ENCODE data around the gene IGF2BP2. TPM values are rescaled to one million over a fixed set of nuclear protein-coding genes. Genes with fewer than 3 reads are reported as not detected.

Gene IGF2BP2
- total RNA-seq, 2 donors from 2014 or later = 11.0 to 19.2 TPM

DNA sequence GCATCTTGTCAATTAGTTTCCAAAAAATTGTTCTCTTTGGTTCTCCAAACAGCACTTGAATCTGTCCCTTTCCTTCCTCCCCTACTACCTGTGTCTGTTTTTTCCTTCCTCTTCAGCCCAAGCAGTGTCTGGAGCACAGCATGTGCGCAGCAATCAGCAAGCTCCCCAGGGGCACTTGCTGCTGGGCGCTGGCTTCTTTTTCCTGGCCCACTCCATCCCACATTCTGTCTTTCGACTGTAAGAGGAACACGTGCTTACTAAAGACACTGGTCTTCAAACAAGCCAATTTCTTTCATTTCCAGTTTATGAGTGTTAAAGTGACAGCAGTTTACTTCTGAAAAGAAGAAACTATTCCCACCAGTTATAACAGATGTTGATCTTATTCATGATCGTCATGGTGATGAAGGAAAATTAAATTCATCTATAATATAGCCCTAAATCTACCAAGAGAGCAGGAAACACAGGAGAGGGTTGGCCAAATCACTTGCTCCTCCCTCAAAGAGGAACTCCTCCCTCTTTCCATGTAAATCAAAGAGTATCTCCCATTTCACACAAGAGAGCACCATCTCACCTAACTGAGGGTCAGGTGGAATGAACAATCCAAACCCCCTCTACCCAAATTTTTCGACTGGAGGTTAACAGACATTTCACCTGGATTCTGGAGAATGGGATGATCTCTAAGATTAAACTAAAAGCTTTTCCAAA, 115.4 kb downstream of the IGF2BP2 start:
- H3K36me3 ChIP-seq = no peaks in the 10 kb centered on the region
- DNase-seq (ENCODE audit: low spot score) = no peak
- TF ChIP-seq, protein P1, sequence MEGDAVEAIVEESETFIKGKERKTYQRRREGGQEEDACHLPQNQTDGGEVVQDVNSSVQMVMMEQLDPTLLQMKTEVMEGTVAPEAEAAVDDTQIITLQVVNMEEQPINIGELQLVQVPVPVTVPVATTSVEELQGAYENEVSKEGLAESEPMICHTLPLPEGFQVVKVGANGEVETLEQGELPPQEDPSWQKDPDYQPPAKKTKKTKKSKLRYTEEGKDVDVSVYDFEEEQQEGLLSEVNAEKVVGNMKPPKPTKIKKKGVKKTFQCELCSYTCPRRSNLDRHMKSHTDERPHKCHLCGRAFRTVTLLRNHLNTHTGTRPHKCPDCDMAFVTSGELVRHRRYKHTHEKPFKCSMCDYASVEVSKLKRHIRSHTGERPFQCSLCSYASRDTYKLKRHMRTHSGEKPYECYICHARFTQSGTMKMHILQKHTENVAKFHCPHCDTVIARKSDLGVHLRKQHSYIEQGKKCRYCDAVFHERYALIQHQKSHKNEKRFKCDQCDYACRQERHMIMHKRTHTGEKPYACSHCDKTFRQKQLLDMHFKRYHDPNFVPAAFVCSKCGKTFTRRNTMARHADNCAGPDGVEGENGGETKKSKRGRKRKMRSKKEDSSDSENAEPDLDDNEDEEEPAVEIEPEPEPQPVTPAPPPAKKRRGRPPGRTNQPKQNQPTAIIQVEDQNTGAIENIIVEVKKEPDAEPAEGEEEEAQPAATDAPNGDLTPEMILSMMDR (IDR thresholded peaks at IDR 0.05) = no peak

DNA sequence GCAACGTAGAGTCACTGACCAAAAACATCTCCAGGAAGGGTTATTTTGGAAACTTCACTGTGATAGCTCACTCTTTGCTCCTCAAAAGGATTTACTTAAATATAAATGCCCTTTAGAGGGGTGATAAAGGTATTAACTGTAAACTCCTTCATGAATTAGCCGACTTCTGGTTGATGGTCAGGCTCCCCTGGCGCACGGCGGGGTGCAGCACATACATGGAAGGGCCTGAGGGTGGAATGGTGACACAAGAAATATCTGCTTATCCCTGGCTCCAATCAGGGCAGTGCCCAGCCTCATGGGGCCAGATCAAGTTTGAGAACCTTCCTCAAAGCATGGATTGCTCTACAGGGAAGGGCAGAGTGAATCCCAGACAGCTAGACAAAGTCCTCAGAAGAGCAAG, 116.5 kb downstream of the IGF2BP2 start:
- H3K36me3 ChIP-seq = no peaks in the 10 kb centered on the region
- H3K4me1 ChIP-seq = no peaks in the 10 kb centered on the region
- no peak for DNase-seq (ENCODE audit: low spot score)
- H3K4me3 ChIP-seq = no peak overlapping the region
- no peak overlapping the region for H3K27ac ChIP-seq
- H3K27me3 ChIP-seq = no peaks in the 10 kb centered on the region
- H3K9me3 ChIP-seq = no peaks in the 10 kb centered on the region
- TF ChIP-seq, protein P1 (IDR thresholded peaks at IDR 0.05) = no peak

More for the DNA sequence above, 115.4 kb downstream of the IGF2BP2 start:
- no peaks in the 10 kb centered on the region for H3K4me1 ChIP-seq
- H3K4me3 ChIP-seq = no peak overlapping the region
- H3K9me3 ChIP-seq = no peaks in the 10 kb centered on the region
- H3K27me3 ChIP-seq = no peaks in the 10 kb centered on the region
- no peak overlapping the region for H3K27ac ChIP-seq

DNA sequence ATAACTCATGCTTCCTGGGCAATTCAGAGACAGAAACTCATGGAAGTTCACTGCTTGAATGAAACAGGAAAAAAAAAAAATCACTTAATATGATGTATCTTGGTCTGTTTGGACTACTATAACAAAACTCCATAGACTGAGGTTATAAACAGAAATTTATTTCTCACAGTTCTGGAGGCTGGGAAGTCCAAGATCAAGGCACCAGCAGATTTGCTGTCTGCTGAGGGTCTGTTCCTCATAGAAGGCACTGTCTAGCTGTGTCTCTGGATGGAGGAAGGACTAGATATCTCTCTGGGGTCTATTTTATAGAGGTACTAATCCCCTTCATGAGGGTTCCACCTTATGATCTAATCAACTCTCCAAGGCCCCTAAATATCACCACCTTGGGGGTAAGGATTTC, 119.3 kb downstream of the IGF2BP2 start:
- H3K4me1 ChIP-seq = peaks cover 0 to 5% of the 10 kb centered on the region in 2 donors
- no peaks in the 10 kb centered on the region for H3K27me3 ChIP-seq
- no peak overlapping the region for H3K27ac ChIP-seq
- H3K4me3 ChIP-seq = no peak overlapping the region
- DNase-seq (ENCODE audit: low spot score) = no peak
- H3K9me3 ChIP-seq = no peaks in the 10 kb centered on the region
- TF ChIP-seq, protein P1 (IDR thresholded peaks at IDR 0.05) = no peak
- no peaks in the 10 kb centered on the region for H3K36me3 ChIP-seq

DNA sequence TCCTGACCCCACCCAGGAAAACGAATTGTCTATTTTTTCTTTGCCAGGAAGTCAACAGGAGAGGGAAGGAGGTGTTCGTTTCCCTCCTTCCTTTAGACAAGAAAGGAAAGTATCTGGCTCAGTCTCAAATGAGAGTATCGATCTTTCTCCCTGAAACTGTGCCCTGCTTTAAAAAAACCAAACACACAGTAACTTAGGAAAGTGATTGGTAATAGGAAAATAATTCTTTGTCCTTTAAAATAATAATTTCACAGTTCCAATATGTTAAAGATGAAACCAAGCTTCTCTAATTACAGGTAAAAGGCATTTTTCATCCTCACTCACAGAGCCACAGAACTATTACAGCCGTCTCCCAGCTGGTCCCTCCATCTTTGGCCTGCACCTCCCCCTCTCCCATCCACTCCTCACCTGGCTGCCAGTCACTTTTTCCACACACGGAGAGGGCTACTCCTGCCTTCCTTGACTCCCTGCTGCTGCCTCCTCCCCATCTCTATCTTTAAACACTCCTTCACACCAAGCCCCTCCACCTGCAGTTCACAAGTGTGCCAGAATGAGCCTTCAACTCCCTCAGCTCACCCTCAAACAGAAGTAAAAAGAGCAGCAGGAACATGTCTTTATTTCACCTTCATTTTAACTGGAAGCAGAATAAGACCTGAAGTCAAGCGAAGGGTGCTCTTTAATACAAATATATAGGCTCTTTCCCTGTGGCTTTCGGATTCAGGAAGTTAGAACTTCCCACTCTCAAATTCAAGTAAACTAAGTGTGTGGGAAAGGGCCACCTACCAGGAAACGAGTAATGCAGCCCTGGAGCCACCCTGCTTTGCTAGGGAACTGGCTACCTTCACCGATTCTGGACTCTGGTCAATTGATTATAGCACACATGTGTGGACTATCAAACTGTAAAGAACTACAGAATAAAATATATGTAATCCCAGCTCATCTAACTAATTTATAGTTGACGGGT, 122.3 kb downstream of the IGF2BP2 start:
- H3K27ac ChIP-seq = no peak overlapping the region
- no peak for DNase-seq (ENCODE audit: low spot score)
- H3K9me3 ChIP-seq = no peaks in the 10 kb centered on the region
- H3K4me1 ChIP-seq = peaks cover 0 to 5% of the 10 kb centered on the region in 2 donors
- no peak overlapping the region for H3K4me3 ChIP-seq
- H3K36me3 ChIP-seq = no peaks in the 10 kb centered on the region
- no peaks in the 10 kb centered on the region for H3K27me3 ChIP-seq
- TF ChIP-seq, protein P1 (IDR thresholded peaks at IDR 0.05) = no peak

DNA sequence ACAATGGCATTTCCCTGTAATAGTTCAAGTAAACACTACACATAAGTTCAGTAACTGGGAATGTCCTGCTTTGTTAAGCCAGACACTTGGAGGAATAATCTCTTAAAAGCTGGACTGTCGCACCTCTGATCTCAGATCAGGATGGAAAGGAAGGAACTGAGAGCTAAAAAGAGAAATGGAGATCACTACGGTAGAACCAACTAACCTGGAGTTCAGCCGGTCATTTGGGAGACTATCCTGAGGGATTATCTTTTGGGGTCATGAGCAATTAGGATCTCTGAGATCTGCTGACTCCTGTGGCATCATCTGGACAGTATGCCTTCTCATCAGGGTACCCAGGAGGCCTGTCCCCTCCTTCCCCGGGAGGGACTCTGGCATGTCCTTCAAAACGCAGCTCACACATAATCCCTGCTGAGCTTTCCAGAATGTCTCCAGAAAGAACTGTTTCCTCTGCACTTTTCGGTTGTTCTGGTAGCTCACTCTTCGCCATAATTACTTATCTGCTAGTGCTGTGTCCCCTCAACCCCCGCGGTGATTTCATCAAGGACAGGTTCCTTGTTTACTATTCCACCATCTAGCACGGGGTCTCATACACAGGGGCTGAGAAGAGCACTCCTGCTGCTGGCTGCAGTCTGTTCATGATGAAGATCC, 123.1 kb downstream of the IGF2BP2 start:
- H3K27ac ChIP-seq = no peak overlapping the region
- no peak for DNase-seq (ENCODE audit: low spot score)
- no peaks in the 10 kb centered on the region for H3K9me3 ChIP-seq
- peaks cover 0 to 5% of the 10 kb centered on the region in 2 donors for H3K4me1 ChIP-seq
- no peak overlapping the region for H3K4me3 ChIP-seq
- no peaks in the 10 kb centered on the region for H3K27me3 ChIP-seq
- TF ChIP-seq, protein P1 (IDR thresholded peaks at IDR 0.05) = no peak
- H3K36me3 ChIP-seq = no peaks in the 10 kb centered on the region
